Spinal cord (tissue), 10 donors: Measurements from ENCODE around the gene TYW3. TPM values are rescaled to one million over a fixed set of nuclear protein-coding genes. Genes with fewer than 3 reads are reported as not detected.

Experiments used
- DNase-seq, 6 donors: peaks; one replicate each; pipeline versions ENCODE4 v3.0.0 to v3.0.0-alpha.2; 2013 to 2015; ENCODE audit warnings: low spot score in 6 of 6, low read depth in 4 of 6
- H3K27ac ChIP-seq: one replicate; pipeline ENCODE4 v1.5.1; 2013; ENCODE audit warnings: low read depth, low read length, control low read depth
- H3K27me3 ChIP-seq: one replicate; pipeline ENCODE4 v1.6.1; 2013; ENCODE audit warnings: low read length; ENCODE audit not compliant: control insufficient read depth, insufficient read depth
- H3K36me3 ChIP-seq: one replicate; pipeline ENCODE4 v1.6.1; 2013; ENCODE audit warnings: low read length; ENCODE audit not compliant: control insufficient read depth, insufficient read depth
- H3K4me1 ChIP-seq: one replicate; pipeline ENCODE4 v1.6.1; 2013; ENCODE audit warnings: low read length; ENCODE audit not compliant: control insufficient read depth, insufficient read depth
- H3K4me3 ChIP-seq: one replicate; pipeline ENCODE4 v1.5.1; 2013; ENCODE audit warnings: low read depth, low read length, control low read depth
- H3K9me3 ChIP-seq: one replicate; pipeline ENCODE4 v1.6.1; 2013; ENCODE audit warnings: low read length; ENCODE audit not compliant: control insufficient read depth, insufficient read depth
- WGBS: methylation state at CpG from one replicate; pipeline ENCODE4 v1.1.5; 2013; ENCODE audit warnings: missing lambda C conversion rate; ENCODE audit not compliant: insufficient coverage; 5-methylcytosine and 5-hydroxymethylcytosine counted together
- polyA plus RNA-seq, 2 donors: library from polyadenylated mRNA; unstranded; fragments of 120-200 nt; gene quantifications; one replicate each; pipeline ENCODE4 v1.2.1, GENCODE V29; 2013; ENCODE audit not compliant: insufficient read length in 2 of 2
- total RNA-seq, 2 donors: library from RNA; depleted of rRNA in 1 of 2; stranded (reverse); fragments of 120-200 nt in 1 of 2; fragments of >200 nt in 1 of 2; gene quantifications; one replicate each; pipeline versions ENCODE4 v1.2.3 to v1.2.4, GENCODE V29; 2013 to 2014
- donor health status: healthy.

TYW3 gene
- total and polyA plus RNA-seq, 4 donors = 14.5 to 19.7 (median 18.0) TPM

- Histone ChIP-seq H3K4me3 (no peak overlapping the region), H3K36me3 (no peaks in the 10 kb centered on the region), H3K27me3 (no peaks in the 10 kb centered on the region), H3K4me1 (no peaks in the 10 kb centered on the region), H3K27ac (no peak overlapping the region), H3K9me3 (no peaks in the 10 kb centered on the region)
- DNase-seq = no peak
Observed at GRCh38 chr1:74699331-74699730, 33.6 kb upstream of the TYW3 start.

DNA sequence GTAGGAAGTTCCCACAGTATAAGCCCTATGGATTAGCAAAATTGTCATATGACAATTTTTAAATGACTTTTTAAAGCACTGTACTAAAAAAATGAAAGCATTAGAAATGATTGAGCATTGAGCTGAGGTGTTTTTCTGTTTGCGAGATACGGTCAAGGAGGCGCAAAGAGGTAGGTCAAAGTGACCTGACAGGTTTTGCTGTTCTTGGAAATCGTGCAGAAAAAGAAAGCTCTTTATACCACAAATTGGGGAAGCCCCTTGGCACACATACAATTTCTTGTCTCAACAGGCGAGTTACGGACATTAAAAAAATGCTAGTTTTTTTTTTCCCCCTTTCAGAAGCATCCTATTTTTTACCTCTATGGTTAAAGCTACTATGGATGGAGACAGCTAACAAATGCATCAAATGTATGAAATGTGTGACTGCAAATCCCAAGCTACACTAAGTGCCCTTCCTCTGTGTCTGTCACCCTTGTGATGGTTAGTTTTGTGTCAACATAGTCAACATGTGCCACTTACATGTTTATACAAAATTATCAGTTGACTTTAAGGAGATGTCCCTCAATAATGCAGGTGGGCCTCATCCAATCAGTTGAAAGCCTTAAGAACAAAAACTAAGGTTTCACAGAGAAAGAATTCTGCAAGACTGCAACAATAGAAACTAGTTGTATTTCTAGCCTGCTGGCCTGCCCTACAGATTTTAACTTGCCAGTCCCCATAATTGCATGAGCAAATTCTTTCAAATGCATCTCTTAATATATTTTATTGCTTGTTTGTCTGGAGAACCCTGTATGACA, 29.4 kb upstream of the TYW3 start:
- H3K4me1 ChIP-seq = no peaks in the 10 kb centered on the region
- no peak overlapping the region for H3K4me3 ChIP-seq
- H3K9me3 ChIP-seq = no peaks in the 10 kb centered on the region
- H3K27ac ChIP-seq = no peak overlapping the region
- H3K27me3 ChIP-seq = no peaks in the 10 kb centered on the region
- 80% methylated on average over 1 of the region's 6 CpGs for WGBS
- DNase-seq = no peak
- no peaks in the 10 kb centered on the region for H3K36me3 ChIP-seq

DNA sequence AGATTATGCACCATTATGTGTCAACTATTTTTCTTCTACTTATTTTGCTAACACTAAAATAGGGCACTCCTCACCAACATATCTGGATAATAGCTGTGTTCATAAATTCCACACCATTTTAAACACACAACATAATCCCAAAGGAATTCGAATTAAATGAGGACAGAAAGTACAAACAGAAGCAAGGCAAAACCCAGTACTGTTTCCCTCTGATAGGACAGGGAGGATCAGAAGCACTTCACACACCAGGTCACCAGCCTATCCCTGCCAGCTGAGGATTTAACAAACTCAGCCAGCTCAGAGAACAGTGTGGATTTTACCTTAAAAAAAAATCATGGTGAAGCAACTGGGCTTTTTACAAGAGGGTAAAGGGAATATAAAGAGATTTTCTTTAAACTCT, 20.1 kb upstream of the TYW3 start:
- no peak overlapping the region for H3K4me3 ChIP-seq
- H3K27me3 ChIP-seq = no peaks in the 10 kb centered on the region
- H3K36me3 ChIP-seq = no peaks in the 10 kb centered on the region
- no peak for DNase-seq
- no peaks in the 10 kb centered on the region for H3K9me3 ChIP-seq
- no peak overlapping the region for H3K27ac ChIP-seq
- WGBS = no CpG with 5 or more reads among the region's 1 CpG
- no peaks in the 10 kb centered on the region for H3K4me1 ChIP-seq

DNA sequence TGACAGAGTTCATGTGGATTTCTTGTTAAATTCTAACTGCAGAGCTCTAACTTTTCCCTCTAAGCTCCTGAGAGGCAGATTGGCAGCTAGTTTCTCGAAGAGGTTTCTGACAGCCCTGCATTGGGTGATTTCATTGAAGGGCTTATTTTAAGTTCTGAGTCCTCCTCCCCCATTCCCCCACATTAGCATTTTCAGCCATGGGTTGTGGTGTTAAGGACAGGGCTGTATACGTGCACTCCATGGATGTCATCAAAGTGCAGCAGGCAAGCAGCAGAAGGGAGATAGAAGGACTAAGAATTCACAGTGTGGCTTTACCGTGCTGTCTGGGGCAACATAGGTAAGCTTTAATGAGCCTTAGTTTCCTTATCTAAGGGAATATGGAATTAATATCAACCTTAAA, 19.1 kb upstream of the TYW3 start:
- Histone ChIP-seq H3K9me3 (no peaks in the 10 kb centered on the region), H3K4me1 (no peaks in the 10 kb centered on the region), H3K27ac (no peak overlapping the region), H3K4me3 (no peak overlapping the region), H3K36me3 (no peaks in the 10 kb centered on the region), H3K27me3 (no peaks in the 10 kb centered on the region)
- 80% methylated on average over 1 of the region's 3 CpGs for WGBS
- no peak for DNase-seq

DNA sequence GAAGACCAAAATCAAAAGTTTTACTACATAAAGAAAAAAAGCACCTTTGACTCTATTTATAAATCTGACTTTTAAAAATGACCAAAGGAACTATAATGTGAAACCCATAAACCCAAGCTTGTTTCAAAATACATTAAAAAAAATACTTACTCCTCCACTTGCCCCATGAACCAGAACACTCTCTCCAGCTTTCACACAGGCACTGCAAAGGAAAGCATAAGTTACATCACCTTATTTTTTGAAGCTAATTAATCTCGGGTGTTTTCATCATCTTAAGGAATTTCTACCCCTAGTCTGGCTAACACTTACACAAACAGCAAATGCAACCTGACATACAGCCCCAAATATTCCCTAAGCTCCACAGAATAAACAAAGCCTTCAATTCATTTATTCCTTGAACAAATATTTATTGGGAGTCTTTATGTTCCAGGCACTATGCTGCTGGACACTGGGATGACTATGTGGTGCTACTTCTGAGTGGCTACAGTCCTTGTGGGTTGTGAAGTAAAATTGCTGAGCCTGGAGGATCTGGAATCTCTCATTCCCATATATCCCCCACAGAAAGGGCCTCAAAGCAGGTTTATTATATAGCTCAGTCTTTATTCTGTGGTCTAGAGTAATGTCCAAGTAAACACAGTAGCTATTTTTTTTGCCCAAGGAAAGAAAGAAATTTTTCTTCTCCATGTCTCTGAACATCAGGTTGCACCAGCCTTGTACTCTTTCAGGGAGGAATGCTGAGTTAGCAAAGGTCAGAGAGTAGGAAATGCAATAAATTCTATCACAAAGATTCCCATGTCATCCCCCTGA, 18.3 kb upstream of the TYW3 start:
- 67% methylated on average over 1 of the region's 1 CpG for WGBS
- Histone ChIP-seq H3K4me1 (no peaks in the 10 kb centered on the region), H3K27ac (no peak overlapping the region), H3K36me3 (no peaks in the 10 kb centered on the region), H3K9me3 (no peaks in the 10 kb centered on the region), H3K4me3 (no peak overlapping the region), H3K27me3 (no peaks in the 10 kb centered on the region)
- DNase-seq = no peak

DNA sequence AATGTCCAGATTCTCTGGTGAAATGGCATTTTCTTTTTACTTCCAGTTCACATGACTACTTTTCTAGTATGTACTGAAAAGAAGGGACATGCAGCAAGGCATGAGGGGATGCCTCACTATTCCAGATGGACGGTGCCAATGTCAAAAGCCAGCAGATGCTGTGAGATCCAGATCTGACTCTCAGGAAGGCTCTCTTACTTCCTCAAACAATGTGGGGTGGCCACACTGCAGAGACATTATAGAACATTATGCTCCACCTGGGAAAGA, 17.8 kb upstream of the TYW3 start:
- Histone ChIP-seq H3K9me3 (no peaks in the 10 kb centered on the region), H3K4me3 (no peak overlapping the region), H3K27ac (no peak overlapping the region), H3K27me3 (no peaks in the 10 kb centered on the region), H3K4me1 (no peaks in the 10 kb centered on the region), H3K36me3 (no peaks in the 10 kb centered on the region)
- 86% methylated on average over 1 of the region's 1 CpG for WGBS
- no peak for DNase-seq

DNA sequence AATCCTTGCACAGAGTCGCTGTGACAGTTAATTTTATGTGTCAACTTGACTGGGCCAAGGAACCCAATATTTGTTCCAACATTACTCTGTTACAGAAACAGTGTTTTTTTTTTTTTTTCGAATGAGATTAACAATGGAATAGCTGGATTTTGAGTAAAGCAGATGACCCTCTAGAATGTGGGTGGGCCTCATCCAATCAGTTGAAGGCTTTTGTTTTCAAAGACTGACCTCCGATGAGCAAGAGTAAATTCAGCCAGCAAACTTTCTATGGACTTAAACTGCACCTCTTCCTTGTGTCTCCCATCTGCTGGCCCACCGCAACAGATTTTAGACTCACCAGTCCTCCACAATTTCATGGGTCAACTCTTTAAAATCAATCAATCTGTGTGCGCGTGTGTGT, 17.1 kb upstream of the TYW3 start:
- H3K4me3 ChIP-seq = no peak overlapping the region
- no peaks in the 10 kb centered on the region for H3K27me3 ChIP-seq
- no peaks in the 10 kb centered on the region for H3K36me3 ChIP-seq
- no peaks in the 10 kb centered on the region for H3K9me3 ChIP-seq
- 86% methylated on average over 1 of the region's 6 CpGs for WGBS
- H3K27ac ChIP-seq = no peak overlapping the region
- no peak for DNase-seq
- H3K4me1 ChIP-seq = no peaks in the 10 kb centered on the region

- no peaks in the 10 kb centered on the region for H3K36me3 ChIP-seq
- no peak overlapping the region for H3K4me3 ChIP-seq
- no peaks in the 10 kb centered on the region for H3K4me1 ChIP-seq
- H3K27me3 ChIP-seq = no peaks in the 10 kb centered on the region
- DNase-seq = no peak
- H3K27ac ChIP-seq = no peak overlapping the region
- no peaks in the 10 kb centered on the region for H3K9me3 ChIP-seq
- WGBS = 100% methylated on average over 1 of the region's 1 CpG
Observed at GRCh38 chr1:74716822-74717221, 16.1 kb upstream of the TYW3 start.

- no peak overlapping the region for H3K4me3 ChIP-seq
- no peaks in the 10 kb centered on the region for H3K36me3 ChIP-seq
- no peaks in the 10 kb centered on the region for H3K27me3 ChIP-seq
- WGBS = 90% methylated on average over 2 of the region's 2 CpGs
- H3K9me3 ChIP-seq = no peaks in the 10 kb centered on the region
- DNase-seq = no peak
- no peak overlapping the region for H3K27ac ChIP-seq
- H3K4me1 ChIP-seq = no peaks in the 10 kb centered on the region
Observed at GRCh38 chr1:74717626-74718025, 15.3 kb upstream of the TYW3 start.

DNA sequence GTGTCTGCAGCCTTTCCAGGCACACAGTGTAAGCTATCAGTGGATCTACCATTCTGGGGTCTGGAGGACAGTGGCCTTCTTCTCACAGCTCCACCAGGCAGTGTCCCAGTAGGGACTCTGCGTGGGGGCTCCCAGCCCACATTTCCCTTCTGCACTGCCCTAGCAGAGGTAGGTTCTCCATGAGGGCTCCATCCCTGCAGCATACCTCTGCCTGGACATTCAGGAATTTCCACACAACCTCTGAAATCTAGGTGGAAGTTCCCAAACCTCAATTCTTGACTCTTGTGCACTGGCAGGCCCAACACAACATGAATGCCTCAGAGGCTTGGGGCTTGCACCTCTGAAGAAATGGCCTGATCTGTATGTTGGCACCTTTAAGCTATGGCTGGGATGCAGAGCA, 6.9 kb upstream of the TYW3 start:
- Histone ChIP-seq H3K36me3 (no peaks in the 10 kb centered on the region), H3K27me3 (no peaks in the 10 kb centered on the region), H3K27ac (no peak overlapping the region), H3K4me1 (no peaks in the 10 kb centered on the region), H3K4me3 (no peak overlapping the region), H3K9me3 (peaks cover 10% of the 10 kb centered on the region)
- WGBS = 91% methylated on average over 1 of the region's 1 CpG
- no peak for DNase-seq
